Colonic mucosa (tissue), 4 donors: ENCODE results near the gene NDST1. TPM values are rescaled to one million over a fixed set of nuclear protein-coding genes. Genes with fewer than 3 reads are reported as not detected.
A peak's percentile ranks its signal among the peaks of the same experiment; 100 is the strongest.

Experiments used
- DNase-seq: peaks from one replicate; pipeline ENCODE4 v3.0.0-alpha.2; 2020
- H3K27ac ChIP-seq: fragments of 200-600 bp; one replicate; pipeline ENCODE4 v1.8.0; 2021
- H3K27me3 ChIP-seq: fragments of 200-600 bp; one replicate; pipeline ENCODE4 v1.8.0; 2021
- H3K36me3 ChIP-seq: fragments of 200-600 bp; one replicate; pipeline ENCODE4 v1.8.0; 2021
- H3K4me1 ChIP-seq: fragments of 200-600 bp; one replicate; pipeline ENCODE4 v1.8.0; 2021; ENCODE audit warnings: mild to moderate bottlenecking
- H3K4me3 ChIP-seq: fragments of 200-600 bp; one replicate; pipeline ENCODE4 v1.8.0; 2021
- H3K9ac ChIP-seq, 2 donors: one replicate each; pipeline ENCODE4 v1.7.0; 2013; ENCODE audit warnings: control low read depth in 2 of 2, low read depth in 2 of 2, low read length in 2 of 2
- H3K9me3 ChIP-seq: fragments of 200-600 bp; one replicate; pipeline ENCODE4 v1.8.0; 2021
- CTCF ChIP-seq: fragments of 200-600 bp; IDR thresholded peaks from one replicate; pipeline ENCODE4 v1.8.0; 2022; ENCODE audit warnings: antibody characterized with exemption, mild to moderate bottlenecking
- intact Hi-C: fragments of 100-400 bp; cut with DNase I; formaldehyde crosslinking; loops from one replicate; pipeline ENCODE4 v1.14.1; 2022
- total RNA-seq, 2 donors: library from RNA; stranded (reverse); fragmentation: NEBNext Ultra II Directional in 1 of 2; extraction: Animal tissue kit (Norgen Biotek cat#: 25700) in 1 of 2; gene quantifications; one replicate each; pipeline ENCODE4 v1.2.1, GENCODE V29; 2021
- donor health status: healthy.
- donor health status: DM: no; HTN: no; CAD: no.
- donor health status: DM: no; HTN: no; CAD: no.

NDST1 gene
- total RNA-seq, 2 donors from 2014 or later: 37.4 to 51.3 TPM

- intact Hi-C loops: loop anchor here (5.0 kb wide), 1 partner anchor 35 kb away; no protein-coding TSS in a partner anchor
- peak overlapping the region; percentile 87 to 100 for H3K9ac ChIP-seq
- H3K27me3 ChIP-seq: no peaks in the 10 kb centered on the region
- H3K27ac ChIP-seq: peak overlapping the region; percentile 89
- H3K9me3 ChIP-seq: no peaks in the 10 kb centered on the region
- DNase-seq: peak; percentile 59
- TF ChIP-seq CTCF: no peak
- H3K4me1 ChIP-seq: peaks cover 22% of the 10 kb centered on the region
- no peaks in the 10 kb centered on the region for H3K36me3 ChIP-seq
- H3K4me3 ChIP-seq: peak overlapping the region; percentile 93
Observed at GRCh38 chr5:150487199-150488061, 20.5 kb upstream of the NDST1 start.

- no peaks in the 10 kb centered on the region for H3K27me3 ChIP-seq
- DNase-seq: no peak
- no peaks in the 10 kb centered on the region for H3K9me3 ChIP-seq
- H3K36me3 ChIP-seq: no peaks in the 10 kb centered on the region
- peaks cover 22% of the 10 kb centered on the region for H3K4me1 ChIP-seq
- peak overlapping the region in 1 of 2 donors; percentile 87 for H3K9ac ChIP-seq
- intact Hi-C loops: loop anchor here (5.0 kb wide), 1 partner anchor 34 kb away; no protein-coding TSS in a partner anchor
- H3K4me3 ChIP-seq: no peak overlapping the region
- peak overlapping the region; percentile 89 for H3K27ac ChIP-seq
- no peak for TF ChIP-seq CTCF
Observed at GRCh38 chr5:150488519-150489359, 19.2 kb upstream of the NDST1 start.

DNA sequence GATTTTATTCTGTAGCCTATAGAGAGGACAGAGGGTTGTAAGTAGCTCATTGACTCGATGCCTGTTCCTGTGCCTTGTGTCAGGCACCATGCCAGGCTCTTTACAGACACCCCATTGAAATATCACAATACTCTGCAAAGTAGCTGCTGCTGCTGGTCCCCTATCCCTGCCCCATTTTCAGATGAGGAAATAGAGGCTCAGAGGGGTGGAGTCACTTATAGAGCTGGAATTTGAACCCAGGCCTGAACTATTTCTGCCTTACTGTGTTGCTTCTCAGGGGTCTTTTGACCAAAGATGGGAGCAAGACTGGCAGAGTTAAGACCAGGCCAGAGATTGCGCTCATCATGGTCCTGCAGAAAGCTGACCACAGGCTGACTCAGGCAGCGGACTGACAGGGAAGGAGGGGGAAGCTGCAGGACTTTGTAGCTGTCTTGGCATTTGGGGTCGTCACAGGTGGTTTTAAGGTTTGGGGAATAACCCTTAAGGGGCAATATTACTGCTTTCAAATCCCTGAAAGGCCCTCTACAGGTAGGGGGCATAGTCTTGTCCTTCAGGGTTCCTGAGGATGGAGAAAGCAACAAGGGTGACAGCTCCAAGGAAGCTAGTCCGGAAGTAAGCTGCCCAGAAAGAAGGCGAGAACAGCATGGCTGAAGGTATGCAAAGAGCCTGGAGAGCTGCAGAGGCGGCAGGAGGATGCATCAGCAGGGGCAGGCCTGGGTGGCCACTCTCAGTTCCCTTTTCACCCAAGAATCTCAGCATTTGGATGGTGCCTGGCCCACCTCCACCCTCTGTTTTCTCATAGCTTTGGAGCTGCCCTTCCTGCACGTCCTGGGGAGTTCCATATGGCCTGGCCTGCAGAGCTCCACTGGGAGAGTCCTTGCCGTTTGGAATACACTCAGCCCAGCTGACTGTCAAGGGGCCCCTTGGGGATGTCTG, 18.3 kb upstream of the NDST1 start:
- H3K27ac ChIP-seq: peak overlapping the region; percentile 89
- H3K27me3 ChIP-seq: no peaks in the 10 kb centered on the region
- intact Hi-C loops: loop anchor here (5.0 kb wide), 1 partner anchor 33 kb away; no protein-coding TSS in a partner anchor
- no peak for DNase-seq
- H3K9me3 ChIP-seq: no peaks in the 10 kb centered on the region
- TF ChIP-seq CTCF: no peak
- peak overlapping the region; percentile 40 to 87 for H3K9ac ChIP-seq
- H3K4me3 ChIP-seq: no peak overlapping the region
- H3K36me3 ChIP-seq: no peaks in the 10 kb centered on the region
- peaks cover 22% of the 10 kb centered on the region for H3K4me1 ChIP-seq

DNA sequence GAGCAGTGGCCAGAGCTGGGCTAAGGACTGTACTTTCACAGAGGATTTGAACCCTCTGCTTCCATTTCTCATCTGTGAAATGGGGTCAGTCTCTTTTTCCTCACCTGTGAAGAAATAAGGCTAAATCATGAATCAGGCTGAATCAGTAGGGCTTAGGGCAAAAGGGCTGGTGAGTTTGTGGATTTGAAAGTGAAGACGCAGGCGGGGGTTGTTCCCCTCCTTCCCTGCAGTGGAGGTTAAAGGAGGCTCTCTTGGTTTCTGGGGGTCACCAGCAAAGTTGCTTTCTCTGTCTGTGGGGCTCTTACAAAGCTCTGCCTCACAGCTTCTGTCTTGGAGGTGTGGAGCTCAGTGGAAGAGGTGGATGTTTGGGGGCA, 17.6 kb upstream of the NDST1 start:
- TF ChIP-seq CTCF: no peak
- Histone ChIP-seq H3K4me1 (peaks cover 22% of the 10 kb centered on the region), H3K9ac (peak overlapping the region in 1 of 2 donors; percentile 52), H3K9me3 (no peaks in the 10 kb centered on the region), H3K36me3 (no peaks in the 10 kb centered on the region), H3K27me3 (no peaks in the 10 kb centered on the region), H3K27ac (peak overlapping the region; percentile 89), H3K4me3 (no peak overlapping the region)
- no peak for DNase-seq
- intact Hi-C loops: no loop called here
